Activated naive CD4-positive, alpha-beta T cell treated with anti-CD3 and anti-CD28 coated beads, Interleukin-2, amount 10 ng/mL, durations not matched to agents 7 days and 5 days (primary cell): ENCODE data around the gene WIZ.

Experiments
- CTCF ChIA-PET: fragments of 350-600 bp; sonication (Branson Sonifier 250); formaldehyde crosslinking; loops from one replicate; lab custom pipeline; 2021; ENCODE audit warnings: antibody characterized with exemption; lab: Charles Lee
- DNase-seq: peaks from one replicate; pipeline ENCODE4 v3.0.0-alpha.2; 2020
- H3K27ac Mint-ChIP-seq: one replicate; pipeline ENCODE4 v1.8.0; 2021; ENCODE audit warnings: mild to moderate bottlenecking, moderate library complexity, mixed read lengths
- H3K27me3 Mint-ChIP-seq: one replicate; pipeline ENCODE4 v1.8.0; 2021; ENCODE audit warnings: mild to moderate bottlenecking, mixed read lengths
- H3K36me3 Mint-ChIP-seq: one replicate; pipeline ENCODE4 v1.8.0; 2021; ENCODE audit warnings: mixed read lengths
- H3K4me1 Mint-ChIP-seq: one replicate; pipeline ENCODE4 v1.8.0; 2021; ENCODE audit warnings: mixed read lengths
- H3K4me3 Mint-ChIP-seq: one replicate; pipeline ENCODE4 v1.8.0; 2021; ENCODE audit warnings: mild to moderate bottlenecking, moderate library complexity, mixed read lengths
- H3K9me3 Mint-ChIP-seq: one replicate; pipeline ENCODE4 v1.8.0; 2021; ENCODE audit warnings: mixed read lengths

The WIZ gene

GRCh38 chr19:15444505-15445226 is 5.1 kb downstream of the WIZ start:
- no peaks in the 10 kb centered on the region for H3K27me3 Mint-ChIP-seq
- no peaks in the 10 kb centered on the region for H3K9me3 Mint-ChIP-seq
- H3K36me3 Mint-ChIP-seq: peaks cover 11% of the 10 kb centered on the region
- H3K4me3 Mint-ChIP-seq: no peak overlapping the region
- H3K27ac Mint-ChIP-seq: no peak overlapping the region
- CTCF ChIA-PET: no interaction called here
- peaks cover 8% of the 10 kb centered on the region for H3K4me1 Mint-ChIP-seq
- DNase-seq: no peak

- no peaks in the 10 kb centered on the region for H3K9me3 Mint-ChIP-seq
- no peak overlapping the region for H3K4me3 Mint-ChIP-seq
- CTCF ChIA-PET: no interaction called here
- DNase-seq: no peak
- no peak overlapping the region for H3K27ac Mint-ChIP-seq
- peaks cover 7% of the 10 kb centered on the region for H3K4me1 Mint-ChIP-seq
- H3K36me3 Mint-ChIP-seq: peaks cover 11% of the 10 kb centered on the region
- no peaks in the 10 kb centered on the region for H3K27me3 Mint-ChIP-seq
These were observed 5.9 kb downstream of the WIZ start for GRCh38 chr19:15443838-15444237.

DNA sequence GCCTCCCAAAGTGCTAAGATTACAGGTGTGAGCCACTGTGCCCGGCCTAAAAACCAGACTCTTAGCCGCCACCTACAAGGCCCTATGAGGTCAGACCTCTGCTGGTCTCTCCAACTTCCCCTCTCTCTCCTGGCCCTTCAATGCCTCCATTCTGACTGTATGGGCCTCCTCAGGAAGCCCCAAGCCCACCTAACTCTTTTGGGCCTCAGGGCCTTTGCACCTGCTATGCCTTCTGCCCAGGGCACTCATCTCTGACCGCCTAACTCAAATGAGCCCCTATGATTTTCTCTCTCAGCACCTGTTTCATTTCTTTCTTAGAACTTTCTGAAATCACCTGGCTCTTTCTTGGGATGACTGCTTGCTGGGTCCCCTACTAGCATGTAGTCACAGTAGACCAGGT is 6.4 kb downstream of the WIZ start:
- DNase-seq: no peak
- Mint-ChIP-seq H3K36me3 (peaks cover 8% of the 10 kb centered on the region), H3K9me3 (no peaks in the 10 kb centered on the region), H3K4me1 (peaks cover 1% of the 10 kb centered on the region), H3K27me3 (no peaks in the 10 kb centered on the region), H3K4me3 (no peak overlapping the region), H3K27ac (no peak overlapping the region)
- CTCF ChIA-PET: no interaction called here

GRCh38 chr19:15442142-15442920 is 7.4 kb downstream of the WIZ start:
- Mint-ChIP-seq H3K4me1 (no peaks in the 10 kb centered on the region), H3K4me3 (no peak overlapping the region), H3K27ac (no peak overlapping the region), H3K36me3 (peaks cover 4% of the 10 kb centered on the region), H3K27me3 (no peaks in the 10 kb centered on the region), H3K9me3 (no peaks in the 10 kb centered on the region)
- CTCF ChIA-PET: interaction anchor here (1.4 kb wide), 1 partner anchor 113 kb away, joined by 3 read pairs; no protein-coding TSS in a partner anchor
- no peak for DNase-seq

DNA sequence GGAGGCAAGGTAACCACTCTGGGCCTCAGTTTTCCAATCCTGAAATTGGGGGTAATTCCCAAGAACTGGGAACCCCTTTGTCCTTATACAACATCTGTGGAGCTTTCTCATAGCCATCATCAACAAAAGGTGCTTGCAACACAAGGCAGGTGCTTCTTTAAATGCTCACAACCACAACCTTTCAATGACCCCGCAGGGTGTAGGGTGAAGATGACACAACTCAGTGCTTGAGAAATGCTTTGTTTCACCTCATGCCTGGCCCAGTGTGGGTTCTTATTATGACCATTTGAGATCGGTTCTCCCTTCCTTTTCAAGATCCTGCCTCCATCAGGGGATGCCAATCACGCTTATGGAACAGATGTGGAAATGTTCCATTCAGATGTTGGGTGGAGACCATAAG is 8.4 kb downstream of the WIZ start:
- no peaks in the 10 kb centered on the region for H3K27me3 Mint-ChIP-seq

DNA sequence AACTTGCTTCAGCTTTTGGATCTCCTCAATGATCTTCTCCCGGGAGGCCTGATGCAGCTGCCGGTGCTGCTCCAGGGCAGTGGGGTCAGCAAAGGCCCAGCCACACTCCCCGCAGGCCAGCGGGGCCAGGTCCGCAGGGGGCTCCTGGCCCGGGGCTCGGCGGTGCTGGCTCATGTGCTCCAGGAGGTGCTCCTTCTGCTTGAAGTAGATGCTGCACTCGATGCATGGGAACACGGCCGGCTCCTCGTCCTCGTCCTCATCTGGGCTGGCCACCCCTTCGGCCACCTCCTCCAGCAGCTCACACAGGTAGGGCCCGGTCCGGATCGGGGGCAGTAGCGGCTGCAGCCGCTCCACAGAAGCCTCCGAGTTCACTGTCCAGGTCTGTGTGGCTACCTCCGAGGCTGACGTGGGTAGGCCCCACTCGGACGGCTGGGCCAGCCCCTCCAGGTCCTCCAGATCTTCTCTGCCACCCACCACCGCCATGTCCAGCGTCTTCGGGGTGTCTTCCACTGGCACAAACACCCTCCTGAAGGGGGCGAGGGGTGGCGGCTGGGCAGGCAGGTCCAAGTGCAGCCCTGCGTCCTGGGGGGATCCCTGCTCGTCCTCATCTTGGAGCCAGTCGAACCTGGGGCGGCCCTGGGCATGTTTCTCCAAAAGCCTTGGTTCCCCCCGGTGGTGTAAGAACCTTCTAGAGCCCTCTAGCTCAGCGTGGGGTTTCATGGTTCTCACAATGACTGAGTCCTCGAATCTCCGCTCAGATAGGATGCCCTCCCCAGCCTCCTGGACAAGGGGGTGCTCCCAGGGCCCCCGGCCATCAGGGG is 9.7 kb downstream of the WIZ start:
- H3K9me3 Mint-ChIP-seq: no peaks in the 10 kb centered on the region
- H3K4me3 Mint-ChIP-seq: no peak overlapping the region
- H3K27me3 Mint-ChIP-seq: no peaks in the 10 kb centered on the region
- DNase-seq: no peak
- no peaks in the 10 kb centered on the region for H3K36me3 Mint-ChIP-seq
- CTCF ChIA-PET: no interaction called here
- H3K4me1 Mint-ChIP-seq: peaks cover 4% of the 10 kb centered on the region
- H3K27ac Mint-ChIP-seq: no peak overlapping the region

More for the DNA sequence above, 8.4 kb downstream of the WIZ start:
- Mint-ChIP-seq H3K9me3 (no peaks in the 10 kb centered on the region), H3K4me1 (peaks cover 1% of the 10 kb centered on the region), H3K4me3 (no peak overlapping the region), H3K36me3 (no peaks in the 10 kb centered on the region), H3K27ac (no peak overlapping the region)
- CTCF ChIA-PET: interaction anchor here (1.4 kb wide), 1 partner anchor 114 kb away, joined by 3 read pairs; no protein-coding TSS in a partner anchor
- DNase-seq: no peak

- no peak overlapping the region for H3K27ac Mint-ChIP-seq
- H3K4me1 Mint-ChIP-seq: peaks cover 4% of the 10 kb centered on the region
- no peaks in the 10 kb centered on the region for H3K9me3 Mint-ChIP-seq
- CTCF ChIA-PET: no interaction called here
- no peaks in the 10 kb centered on the region for H3K27me3 Mint-ChIP-seq
- H3K36me3 Mint-ChIP-seq: no peaks in the 10 kb centered on the region
- H3K4me3 Mint-ChIP-seq: no peak overlapping the region
- no peak for DNase-seq
These were observed 10.5 kb downstream of the WIZ start for GRCh38 chr19:15439078-15439799.

DNA sequence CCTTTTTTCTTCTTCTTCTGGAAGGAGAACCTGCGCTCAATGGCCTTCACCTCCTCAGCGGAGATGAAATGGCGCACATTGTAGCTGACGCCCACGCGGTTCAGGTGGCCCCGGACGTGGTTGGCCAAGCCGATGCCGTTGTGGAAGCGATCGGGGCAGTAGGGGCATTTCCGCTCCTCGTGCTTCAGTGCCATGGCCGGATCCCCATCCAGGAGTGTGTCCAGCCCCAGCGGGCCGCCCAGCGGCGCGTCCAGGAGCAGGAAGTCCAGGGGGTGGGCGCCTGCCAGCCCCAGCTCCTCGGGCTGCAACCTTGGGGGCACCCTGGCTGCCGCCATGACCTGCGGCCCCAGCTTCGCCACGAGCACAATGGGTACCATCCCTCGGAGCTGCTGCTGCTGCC is 11.2 kb downstream of the WIZ start:
- Mint-ChIP-seq H3K36me3 (no peaks in the 10 kb centered on the region), H3K27me3 (no peaks in the 10 kb centered on the region), H3K4me3 (no peak overlapping the region), H3K4me1 (peaks cover 5% of the 10 kb centered on the region), H3K9me3 (no peaks in the 10 kb centered on the region), H3K27ac (no peak overlapping the region)
- no peak for DNase-seq
- CTCF ChIA-PET: no interaction called here

DNA sequence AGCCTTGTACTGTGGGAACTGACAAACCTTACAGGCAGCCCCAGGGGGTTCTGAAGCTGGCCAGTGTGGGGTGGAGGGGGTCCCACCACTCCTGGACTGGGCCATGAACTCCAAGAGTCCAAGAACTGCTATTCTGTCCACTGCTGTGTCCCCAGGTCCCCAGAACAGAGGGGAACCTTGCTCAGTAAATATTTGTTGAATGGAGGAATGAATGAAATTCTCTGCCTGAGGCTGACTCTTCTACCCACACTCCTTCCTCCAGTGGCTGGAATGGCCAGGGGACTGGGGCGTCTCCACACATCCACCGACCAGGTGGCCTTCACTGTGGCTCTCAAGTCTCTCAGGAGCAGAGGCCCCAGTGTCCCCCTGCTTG is 11.6 kb downstream of the WIZ start:
- CTCF ChIA-PET: no interaction called here
- H3K27me3 Mint-ChIP-seq: no peaks in the 10 kb centered on the region
- DNase-seq: no peak
- H3K27ac Mint-ChIP-seq: no peak overlapping the region
- H3K9me3 Mint-ChIP-seq: no peaks in the 10 kb centered on the region
- peaks cover 10% of the 10 kb centered on the region for H3K4me1 Mint-ChIP-seq
- no peak overlapping the region for H3K4me3 Mint-ChIP-seq
- H3K36me3 Mint-ChIP-seq: no peaks in the 10 kb centered on the region

DNA sequence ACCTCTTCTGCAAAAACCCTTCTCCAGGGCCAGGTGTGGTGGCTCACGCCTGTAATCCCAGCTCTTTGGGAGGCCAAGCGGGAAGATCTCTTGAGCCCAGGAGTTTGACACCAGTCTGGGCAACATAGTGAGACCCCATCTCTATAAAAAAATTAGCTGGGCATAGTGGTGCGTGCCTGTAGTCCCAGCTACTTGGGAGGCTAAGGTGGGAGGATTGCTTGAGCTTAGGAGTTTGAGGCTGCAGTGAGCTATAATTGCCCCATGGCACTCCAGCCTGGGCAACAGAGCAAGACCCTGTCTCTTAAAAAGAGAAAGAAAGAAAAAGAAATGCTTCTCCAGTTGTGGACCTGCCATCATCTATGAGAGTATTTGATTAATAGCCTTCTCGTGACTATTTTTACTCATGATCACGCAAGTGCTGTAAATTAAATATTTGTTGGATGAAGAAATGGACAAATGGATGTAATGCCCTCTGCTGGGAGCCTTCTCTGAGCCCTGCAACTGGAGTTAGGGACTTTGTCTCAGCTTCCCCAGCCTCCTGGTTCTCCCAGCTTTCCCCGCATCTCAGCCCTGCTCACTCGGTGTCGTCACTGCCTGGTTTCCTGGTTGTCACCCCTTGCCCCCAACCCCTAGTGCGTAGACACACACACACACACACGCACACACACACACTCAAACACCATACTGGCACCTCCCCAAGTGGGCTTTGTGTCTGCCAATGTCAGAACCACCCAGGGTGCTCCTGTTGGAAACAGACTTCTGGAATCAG is 12.2 kb downstream of the WIZ start:
- H3K36me3 Mint-ChIP-seq: no peaks in the 10 kb centered on the region
- H3K9me3 Mint-ChIP-seq: no peaks in the 10 kb centered on the region
- CTCF ChIA-PET: interaction anchor here (3.2 kb wide), 1 partner anchor 18 kb away, joined by 14 read pairs; the partner anchor contains the start of gene AKAP8L
- no peaks in the 10 kb centered on the region for H3K27me3 Mint-ChIP-seq
- peaks cover 14% of the 10 kb centered on the region for H3K4me1 Mint-ChIP-seq
- DNase-seq: no peak
- H3K27ac Mint-ChIP-seq: no peak overlapping the region
- no peak overlapping the region for H3K4me3 Mint-ChIP-seq

GRCh38 chr19:15436826-15437110 is 13.0 kb downstream of the WIZ start:
- CTCF ChIA-PET: interaction anchor here (3.2 kb wide), 1 partner anchor 17 kb away, joined by 14 read pairs; the partner anchor contains the start of gene AKAP8L
- Mint-ChIP-seq H3K27me3 (no peaks in the 10 kb centered on the region), H3K36me3 (no peaks in the 10 kb centered on the region), H3K4me3 (no peak overlapping the region), H3K27ac (no peak overlapping the region), H3K4me1 (peaks cover 17% of the 10 kb centered on the region), H3K9me3 (no peaks in the 10 kb centered on the region)
- DNase-seq: no peak

DNA sequence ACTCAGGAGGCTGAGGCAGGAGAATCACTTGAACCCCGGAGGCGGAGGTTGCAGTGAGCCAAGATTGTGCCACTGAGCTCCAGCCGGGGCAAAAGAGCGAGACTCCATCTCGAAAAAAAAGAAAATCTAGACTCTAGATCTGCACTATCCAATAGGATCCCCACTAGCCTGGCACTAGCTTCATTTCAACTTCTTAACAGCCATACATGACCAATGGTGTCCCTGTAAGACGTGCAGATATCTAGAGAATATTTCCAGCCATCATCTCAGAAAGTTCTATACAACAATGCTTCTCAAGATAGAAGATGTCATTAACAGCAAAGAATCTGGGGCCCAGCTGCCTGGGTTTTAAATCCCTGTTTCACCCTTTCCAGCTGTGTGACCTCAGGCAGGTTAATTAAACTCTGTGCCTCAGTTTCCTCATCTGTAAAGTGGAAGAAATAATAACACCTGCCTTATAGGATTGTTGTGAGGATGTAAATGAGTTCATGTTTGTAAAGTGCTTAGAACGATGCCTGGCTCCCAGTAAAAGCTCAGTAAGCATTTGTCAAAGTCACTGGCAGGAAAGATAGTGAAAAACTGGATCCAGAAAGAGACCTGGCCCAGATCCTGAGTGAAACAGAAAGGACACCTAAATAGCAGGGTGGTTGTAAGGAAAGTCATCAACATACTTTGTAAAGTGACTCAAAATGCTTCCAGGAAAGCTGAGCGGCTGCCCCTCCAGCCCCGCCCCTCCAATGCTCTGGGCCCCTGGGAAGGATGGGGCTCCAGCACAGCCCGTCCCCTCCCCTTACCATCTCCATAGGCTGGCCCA is 13.5 kb downstream of the WIZ start:
- Mint-ChIP-seq H3K36me3 (no peaks in the 10 kb centered on the region), H3K9me3 (no peaks in the 10 kb centered on the region), H3K27me3 (no peaks in the 10 kb centered on the region), H3K4me3 (no peak overlapping the region), H3K4me1 (peaks cover 22% of the 10 kb centered on the region), H3K27ac (no peak overlapping the region)
- no peak for DNase-seq
- CTCF ChIA-PET: interaction anchor here (3.2 kb wide), 1 partner anchor 17 kb away, joined by 14 read pairs; the partner anchor contains the start of gene AKAP8L
